ENCODE data around the gene SFXN1.
"Not testable (repeated sequence)": the region's sequence is repeated elsewhere in the genome, so short reads cannot be mapped to it uniquely, and the experiment has no call there.

The SFXN1 gene, protein sequence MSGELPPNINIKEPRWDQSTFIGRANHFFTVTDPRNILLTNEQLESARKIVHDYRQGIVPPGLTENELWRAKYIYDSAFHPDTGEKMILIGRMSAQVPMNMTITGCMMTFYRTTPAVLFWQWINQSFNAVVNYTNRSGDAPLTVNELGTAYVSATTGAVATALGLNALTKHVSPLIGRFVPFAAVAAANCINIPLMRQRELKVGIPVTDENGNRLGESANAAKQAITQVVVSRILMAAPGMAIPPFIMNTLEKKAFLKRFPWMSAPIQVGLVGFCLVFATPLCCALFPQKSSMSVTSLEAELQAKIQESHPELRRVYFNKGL

DNA sequence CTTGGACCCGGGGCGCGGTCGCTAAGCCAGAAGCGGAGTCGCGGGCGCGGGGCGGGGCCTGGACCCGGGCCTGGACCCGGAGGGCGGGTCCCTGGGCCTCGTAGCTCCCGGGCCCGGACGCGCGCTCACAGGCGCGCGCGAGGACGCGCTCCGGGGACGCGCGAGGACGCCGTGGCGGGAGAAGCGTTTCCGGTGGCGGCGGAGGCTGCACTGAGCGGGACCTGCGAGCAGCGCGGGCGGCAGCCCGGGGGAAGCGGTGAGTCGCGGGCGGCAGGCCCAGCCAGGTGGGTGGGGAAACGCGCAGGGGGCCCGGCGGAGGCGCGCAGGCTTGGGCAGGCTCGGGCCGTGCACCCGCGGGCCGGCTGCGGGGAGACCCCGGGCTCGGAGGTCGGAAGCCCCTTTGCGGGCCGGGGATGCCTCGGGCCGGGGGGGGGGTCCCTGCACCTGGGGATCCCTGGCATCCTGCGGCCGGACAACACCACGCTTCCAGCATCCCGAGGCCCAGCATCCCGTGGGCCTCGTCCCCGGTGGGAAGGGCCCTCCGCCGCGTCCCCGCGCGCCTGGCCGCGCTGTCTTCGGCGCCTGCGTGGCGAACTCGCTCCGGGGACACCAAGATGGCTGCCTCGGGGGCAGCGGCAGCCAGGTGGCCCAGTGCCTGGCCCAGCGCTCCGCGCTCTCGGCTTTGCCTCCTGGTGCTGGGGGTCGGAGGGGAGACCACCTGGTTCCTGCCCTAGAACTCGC, at the start of gene SFXN1:
TSS of gene SFXN1 (plus strand) at position 177 of the 741 bp plus-strand sequence. CDS start 13,544 bp downstream, outside the sequence.
- peak; percentile 64 to 82 for DNase-seq (ENCODE audit: low read depth in 2 of 2)

DNA sequence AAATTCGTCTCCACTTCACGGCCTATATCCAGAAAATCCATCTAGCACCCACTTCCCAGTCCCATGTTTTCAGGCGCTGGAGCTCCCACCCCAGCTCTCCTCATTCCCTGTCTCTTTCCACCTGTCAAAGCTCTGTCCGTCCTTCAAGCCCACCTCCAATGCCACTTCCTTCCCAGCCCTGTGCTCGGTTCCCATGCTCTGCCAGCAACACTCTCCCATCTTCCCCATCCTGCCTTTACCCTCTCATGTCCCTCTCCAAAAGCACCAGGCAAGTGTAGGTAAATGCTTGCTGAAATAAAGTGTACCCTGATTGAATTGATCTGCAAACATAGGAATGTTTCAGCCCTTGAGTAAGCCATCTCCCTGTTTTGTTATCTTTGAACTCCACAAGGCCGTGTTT, 43.6 kb upstream of the SFXN1 start:
- no peak for DNase-seq (ENCODE audit: low read depth in 2 of 2)

DNA sequence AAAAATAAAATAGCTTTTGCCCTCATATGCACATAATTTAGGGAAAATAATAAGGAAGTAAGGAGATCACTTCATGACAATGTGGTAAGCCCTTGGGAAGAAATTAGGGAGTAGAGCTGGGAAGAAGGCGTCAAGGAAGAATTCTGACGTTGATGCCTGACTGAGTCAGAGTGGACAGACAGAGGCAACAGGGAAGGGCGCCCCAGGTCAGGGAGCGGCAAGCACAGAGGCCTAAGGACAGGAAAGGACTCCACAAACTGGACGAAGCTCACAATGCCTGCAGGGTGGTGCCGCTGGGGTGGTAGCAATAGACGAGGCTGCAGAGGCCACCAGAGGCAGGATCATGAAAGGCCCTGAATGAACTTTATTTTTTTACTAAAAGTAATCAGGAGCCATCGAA, 42.0 kb upstream of the SFXN1 start:
- DNase-seq (ENCODE audit: low read depth in 2 of 2), result no peak

DNA sequence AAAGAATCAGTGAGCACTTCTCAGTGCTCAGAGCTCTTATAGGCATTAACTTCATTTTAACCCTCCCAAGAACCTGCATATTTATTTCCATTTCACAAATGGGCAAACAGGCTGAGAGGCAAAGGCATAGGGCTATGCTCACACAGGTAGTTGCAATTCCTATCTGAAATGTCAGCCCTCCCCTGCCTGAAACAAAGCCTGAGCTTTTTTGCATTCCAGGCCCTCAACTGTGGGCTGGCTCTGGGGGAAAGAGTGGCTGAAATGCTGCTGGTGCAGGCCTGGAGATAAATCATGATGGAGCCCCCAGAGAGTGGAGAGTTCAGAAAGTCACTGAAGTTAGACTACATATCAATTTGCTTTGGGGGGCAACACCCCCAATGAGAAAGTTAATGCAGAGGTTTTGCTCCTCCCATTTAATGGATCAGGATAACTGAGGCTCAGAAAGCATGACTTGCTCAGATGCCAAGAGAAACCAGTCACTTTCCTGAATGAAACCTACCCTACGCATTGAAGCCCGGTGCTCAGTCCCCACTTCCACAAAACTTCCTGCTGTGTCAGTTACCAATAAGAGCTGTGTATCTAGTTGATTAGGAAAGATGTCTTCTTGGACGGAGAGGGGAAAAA, 40.0 kb upstream of the SFXN1 start:
- DNase-seq (ENCODE audit: low read depth in 2 of 2), result no peak

DNA sequence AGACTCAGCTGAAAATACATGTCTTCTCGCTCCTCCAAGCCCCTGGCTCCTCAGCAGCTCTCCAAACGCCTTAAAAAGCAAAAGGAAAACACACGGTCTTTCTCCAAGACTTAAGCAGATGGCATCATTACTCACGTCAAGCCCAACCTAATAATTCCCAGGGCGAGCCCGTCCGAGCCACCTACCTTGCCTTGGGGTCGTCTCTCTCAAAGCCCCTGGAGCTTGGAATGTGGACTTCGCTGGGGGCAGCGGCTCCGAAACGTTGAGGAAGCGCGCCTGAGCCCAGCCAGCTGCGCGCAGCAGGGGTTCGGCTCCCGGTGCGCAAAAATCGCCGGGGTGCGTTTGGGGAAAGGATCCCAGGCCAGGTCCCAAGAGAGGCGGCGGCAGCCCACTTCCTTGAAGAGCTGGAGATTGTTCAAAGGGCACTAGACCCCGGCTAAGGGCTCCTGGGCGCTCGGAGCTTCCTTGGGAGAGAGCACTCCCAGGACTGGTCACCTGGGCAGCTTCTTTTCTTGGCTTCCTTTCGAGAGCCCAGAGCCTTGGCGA, 34.8 kb upstream of the SFXN1 start:
- DNase-seq (ENCODE audit: low read depth in 2 of 2), result no peak

DNA sequence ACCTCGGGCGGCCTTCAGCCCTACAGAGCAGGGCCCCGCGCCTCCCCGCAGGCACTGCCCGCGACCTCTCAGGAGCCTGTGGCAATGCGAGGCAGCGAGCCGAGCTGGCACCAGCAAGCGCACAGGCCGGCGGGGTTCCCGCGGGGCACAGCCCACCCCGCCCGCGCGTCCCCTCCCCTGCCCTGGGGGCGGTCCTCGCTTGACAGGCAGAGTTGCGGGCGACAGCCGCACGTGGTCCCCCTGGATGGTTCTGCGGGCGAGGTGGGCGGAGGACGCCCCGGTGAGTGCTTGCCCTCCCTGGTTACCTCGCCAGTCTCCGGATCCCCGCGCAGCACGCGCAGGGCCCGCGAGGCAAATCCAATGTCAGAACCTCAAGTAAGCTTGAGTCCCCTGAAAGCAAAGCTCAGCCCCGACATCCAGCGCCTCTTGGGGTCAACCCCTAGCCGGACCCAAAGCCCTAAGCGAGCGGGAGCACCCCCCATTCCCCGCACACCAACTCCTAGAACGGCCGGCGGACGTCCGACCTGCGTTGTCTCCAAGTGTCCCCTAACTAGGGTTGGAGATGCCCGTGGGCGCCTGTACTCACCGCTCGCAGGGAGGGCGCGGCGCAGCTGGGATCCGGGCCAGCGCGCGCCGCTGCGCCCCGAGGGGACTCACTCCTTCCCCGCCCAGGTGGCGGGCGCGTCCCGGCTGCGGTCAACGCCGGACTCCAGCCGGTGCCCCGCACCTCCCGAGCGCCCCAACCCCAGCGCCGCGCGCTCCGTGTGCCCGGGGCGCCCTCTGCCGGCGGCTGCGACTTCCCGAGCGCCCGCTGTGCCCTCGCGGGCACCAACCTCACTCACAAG, 34.1 kb upstream of the SFXN1 start, which contains the start of gene DRD1:
TSS of gene DRD1 (minus strand) at position 123 of the 845 bp plus-strand sequence. CDS start 1,083 bp downstream, outside the sequence.
- DNase-seq (ENCODE audit: low read depth in 2 of 2), result peak in 1 of 2 donors; percentile 49

DNA sequence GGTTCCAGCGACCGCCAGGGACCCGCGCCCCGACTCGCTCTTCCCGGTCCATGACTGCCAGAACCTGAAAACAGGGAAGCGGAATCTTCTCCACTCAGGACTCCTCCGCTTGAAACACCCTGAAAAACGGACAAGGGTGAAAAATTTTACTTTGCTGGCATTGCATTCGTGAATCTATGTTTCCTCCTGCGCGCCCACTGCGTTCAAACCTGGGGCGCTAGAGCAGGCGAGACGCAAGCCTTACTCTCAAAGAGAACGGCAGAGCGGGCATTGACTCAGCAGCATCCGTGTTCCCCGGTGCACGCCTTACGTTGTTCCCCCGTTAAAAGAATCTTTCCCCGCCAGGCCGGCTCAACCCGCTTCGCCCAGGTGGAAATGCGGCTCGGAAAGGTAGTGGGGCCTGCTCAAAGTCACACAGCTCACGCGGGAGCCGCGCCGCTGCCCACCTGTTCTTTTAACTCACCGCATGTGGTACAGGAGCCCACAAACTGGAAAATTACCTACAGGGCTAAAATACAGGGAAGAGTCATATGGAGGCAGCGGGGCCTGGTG, 33.4 kb upstream of the SFXN1 start:
- no peak for DNase-seq (ENCODE audit: low read depth in 2 of 2)

DNA sequence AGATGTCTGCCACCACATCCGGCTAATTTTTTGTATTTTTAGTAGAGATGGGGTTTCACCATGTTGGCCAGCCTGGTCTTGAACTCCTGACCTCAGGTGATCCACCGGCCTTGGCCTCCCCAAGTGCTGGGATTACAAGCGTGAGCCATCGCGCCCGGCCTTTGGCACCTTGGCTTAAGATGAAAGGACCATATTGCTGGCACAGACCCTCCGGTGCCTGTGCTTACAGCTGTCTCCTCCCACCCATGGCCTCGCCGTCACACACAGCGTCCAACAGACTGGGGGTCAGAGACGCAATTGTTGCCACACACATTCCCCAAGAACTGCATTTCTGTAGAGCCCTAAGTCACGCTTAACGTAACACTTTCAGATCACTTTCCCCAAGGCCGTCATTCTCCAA, 32.0 kb upstream of the SFXN1 start:
- not testable (repeated sequence) for DNase-seq (ENCODE audit: low read depth in 2 of 2)

DNA sequence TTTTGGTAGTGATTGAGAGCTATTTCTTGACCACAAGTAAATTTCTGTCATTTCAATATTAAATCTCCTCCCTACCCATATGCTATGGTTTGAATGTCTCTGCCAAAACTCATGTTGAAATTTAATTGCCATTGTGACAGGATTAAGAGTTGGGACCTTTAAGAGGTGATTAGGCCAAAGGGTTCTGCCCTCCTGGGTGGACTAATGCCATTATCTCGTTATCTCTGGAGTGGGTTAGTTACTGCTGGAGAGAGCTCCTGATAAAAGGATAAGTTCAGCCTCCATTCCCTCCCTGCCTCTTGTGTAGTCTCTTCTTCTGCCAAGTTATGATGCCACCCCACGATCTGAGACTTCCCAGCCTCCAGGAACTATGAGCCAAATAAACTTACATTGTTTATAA, 30.8 kb upstream of the SFXN1 start:
- DNase-seq (ENCODE audit: low read depth in 2 of 2), result no peak

DNA sequence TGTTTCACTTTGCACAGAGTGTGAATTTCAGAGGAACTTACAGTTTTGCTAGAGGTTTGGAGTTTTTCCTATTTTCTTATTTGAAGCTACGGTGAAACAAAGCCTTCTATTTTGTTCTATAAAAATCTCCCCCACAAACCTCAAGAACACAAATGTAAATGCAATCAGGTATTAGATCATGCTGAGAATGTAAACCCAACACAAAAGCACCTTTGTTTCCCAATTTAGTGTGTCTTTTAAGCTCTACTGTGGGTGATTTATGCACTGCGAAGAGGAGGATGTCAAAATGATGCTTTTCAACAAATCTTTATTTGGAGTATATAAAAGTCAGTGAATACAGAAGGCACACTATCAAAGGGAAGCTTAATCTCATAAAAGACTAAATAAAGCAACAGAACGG, 30.1 kb upstream of the SFXN1 start:
- DNase-seq (ENCODE audit: low read depth in 2 of 2), result no peak

DNA sequence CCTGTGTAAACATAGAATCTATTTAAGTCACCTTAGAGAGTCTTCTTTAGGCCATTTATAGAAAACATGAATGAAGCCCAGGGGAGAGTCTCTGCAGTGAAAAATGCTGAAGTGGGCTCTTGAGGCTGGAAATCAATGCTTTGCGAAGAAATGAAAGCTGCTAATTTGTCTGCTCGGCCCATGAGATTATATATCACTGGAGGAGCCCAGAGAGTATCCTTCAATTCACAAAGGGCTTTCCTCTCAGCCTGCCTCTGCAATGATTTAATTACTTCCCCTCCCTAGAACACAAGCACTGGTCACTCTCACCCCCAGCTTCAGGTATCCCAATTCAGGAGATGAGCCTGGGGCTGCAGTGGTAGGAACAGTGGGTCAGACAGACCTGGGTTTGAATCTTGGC, 26.2 kb upstream of the SFXN1 start:
- DNase-seq (ENCODE audit: low read depth in 2 of 2), result no peak

DNA sequence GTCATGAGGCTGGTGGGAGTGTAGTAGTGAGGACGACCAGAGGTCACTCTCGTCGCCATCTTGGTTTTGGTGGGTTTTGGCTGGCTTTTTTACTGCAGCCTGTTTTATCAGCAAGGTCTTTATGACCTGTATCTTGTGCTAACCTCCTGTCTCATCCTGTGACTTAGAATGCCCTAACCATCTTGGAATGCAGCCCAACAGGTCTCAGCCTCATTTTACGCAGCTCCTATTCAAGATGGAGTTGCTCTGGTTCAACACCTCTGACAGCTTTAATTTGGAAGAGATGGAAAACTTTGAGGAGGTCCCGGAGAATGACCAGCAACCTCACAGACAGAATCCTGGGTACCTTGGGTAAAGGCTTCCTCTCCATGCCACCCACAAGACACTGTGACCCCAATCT, 24.0 kb upstream of the SFXN1 start:
- not testable (repeated sequence) for DNase-seq (ENCODE audit: low read depth in 2 of 2)

DNA sequence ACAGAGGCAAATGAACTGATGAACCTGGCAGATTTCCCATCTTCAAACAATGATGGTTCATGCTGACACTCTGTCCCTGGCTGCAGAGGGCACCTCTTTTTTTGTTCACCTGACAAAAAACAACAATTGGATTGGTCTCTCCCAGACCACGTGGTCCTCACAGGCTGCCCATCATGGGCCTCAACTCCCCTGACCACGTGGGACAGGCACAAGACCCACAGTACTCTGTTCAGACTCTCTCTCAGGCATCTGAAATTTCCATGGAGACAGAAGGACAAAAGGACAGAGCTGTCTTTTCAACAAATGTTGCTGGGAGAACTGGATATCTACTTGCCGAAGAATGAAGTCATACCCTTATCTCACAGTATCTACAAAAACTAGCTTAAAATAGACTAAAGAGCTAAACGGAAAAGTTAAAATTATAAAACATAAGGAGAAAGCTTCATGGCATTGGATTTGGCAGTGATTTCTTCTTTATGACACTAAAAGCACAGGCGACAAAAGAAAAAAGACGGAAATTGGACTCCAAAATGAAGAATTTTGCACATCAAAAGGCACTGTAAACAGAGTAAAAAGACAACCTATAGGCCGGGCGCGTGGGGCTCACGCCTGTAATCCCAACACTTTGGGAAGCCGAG, 22.1 kb upstream of the SFXN1 start:
- no peak for DNase-seq (ENCODE audit: low read depth in 2 of 2)

DNA sequence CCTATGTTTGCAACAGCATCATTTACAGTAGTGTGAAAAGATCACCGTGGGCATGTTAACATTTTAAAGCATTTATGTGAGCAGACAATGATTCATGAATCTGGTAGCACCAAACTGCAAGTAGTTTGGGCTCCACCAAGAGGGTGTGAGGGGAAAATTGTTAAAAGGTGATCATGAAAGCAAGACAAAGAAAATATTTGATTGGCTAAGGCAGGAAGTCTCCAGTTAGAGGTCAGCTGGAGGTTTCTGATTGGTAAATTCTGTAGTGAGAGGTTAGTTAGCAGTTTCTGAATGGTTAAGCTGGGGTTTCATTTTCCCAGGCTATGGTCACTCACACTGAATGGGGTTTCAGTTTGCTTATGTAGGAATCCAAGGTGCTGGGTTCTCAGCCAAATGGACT, 20.9 kb upstream of the SFXN1 start:
- no peak for DNase-seq (ENCODE audit: low read depth in 2 of 2)

DNA sequence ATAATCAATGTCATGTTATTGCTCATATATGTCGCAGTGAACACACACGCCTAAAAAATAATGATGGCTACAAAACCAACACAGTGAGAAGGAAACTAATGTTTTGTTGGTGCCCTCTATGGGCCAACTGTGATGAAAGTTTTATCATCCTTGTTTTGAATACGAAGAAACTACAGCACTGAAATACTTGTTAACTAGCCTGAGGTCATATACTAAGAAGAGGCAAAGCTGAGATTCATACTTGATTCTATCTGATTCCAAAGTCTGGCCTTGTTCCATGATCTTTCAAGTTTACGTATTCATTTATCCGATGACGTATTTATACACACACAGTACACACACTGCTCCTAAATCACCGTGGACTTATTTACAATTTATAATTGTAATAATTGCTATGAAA, 18.2 kb upstream of the SFXN1 start:
- no peak for DNase-seq (ENCODE audit: low read depth in 2 of 2)

DNA sequence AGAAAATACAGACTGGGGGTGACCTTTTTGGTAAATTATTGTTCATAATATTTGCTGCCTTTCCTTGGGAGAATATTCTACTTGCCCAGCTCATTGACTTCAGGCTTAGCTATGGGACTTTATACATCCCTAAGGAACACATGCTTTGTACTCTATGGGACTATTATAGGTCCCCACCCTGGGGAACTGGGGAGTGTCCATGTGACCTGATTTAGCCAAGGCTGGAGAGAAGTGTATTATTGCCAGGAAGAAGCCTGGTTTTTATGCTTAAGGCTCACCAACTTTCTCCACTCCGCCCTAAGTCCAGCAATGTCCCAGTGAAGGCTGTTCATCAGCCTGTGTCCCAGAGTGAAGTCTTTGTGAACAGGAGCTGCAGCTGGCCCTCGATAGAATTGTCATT, 17.8 kb upstream of the SFXN1 start:
- no peak for DNase-seq (ENCODE audit: low read depth in 2 of 2)

DNA sequence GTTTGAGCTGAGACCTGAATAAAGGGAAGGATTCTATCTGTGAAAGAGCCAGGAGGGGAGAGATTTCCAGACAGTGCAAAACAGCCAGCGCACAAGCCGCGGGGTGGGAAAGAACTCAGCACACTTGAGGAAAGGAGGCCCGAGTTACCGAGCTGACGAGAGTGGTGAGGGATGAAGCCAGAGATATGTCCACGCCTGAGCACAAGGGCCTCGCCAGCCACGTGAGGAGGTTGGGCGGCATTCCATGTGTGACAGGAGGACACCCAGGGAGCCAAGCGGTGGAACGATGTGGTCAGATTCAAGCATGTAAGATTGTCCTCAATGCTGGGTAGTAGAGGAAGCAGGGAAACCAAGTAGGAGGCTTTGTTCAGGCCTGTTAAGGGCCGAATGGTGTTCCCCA, 17.0 kb upstream of the SFXN1 start:
- DNase-seq (ENCODE audit: low read depth in 2 of 2), result no peak

DNA sequence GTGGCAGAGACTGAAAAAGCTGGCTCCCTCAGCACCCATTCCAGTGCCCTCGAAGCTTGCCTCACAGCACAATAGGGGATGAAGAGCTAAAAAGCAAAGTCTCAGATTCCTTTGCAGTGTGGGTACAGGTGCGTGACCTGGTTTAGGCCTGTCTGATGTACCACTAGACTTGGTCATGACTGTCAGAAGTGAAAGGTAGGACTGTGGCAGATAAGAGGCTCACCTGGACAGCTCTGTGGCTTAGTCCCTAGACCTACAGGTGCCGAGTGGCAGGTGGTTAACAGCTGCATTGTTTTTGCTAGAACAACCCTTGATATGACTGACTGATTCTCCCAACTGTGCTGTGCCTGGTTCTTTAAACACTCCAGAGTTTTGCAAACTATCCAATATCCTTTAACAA, 14.7 kb upstream of the SFXN1 start:
- no peak for DNase-seq (ENCODE audit: low read depth in 2 of 2)

DNA sequence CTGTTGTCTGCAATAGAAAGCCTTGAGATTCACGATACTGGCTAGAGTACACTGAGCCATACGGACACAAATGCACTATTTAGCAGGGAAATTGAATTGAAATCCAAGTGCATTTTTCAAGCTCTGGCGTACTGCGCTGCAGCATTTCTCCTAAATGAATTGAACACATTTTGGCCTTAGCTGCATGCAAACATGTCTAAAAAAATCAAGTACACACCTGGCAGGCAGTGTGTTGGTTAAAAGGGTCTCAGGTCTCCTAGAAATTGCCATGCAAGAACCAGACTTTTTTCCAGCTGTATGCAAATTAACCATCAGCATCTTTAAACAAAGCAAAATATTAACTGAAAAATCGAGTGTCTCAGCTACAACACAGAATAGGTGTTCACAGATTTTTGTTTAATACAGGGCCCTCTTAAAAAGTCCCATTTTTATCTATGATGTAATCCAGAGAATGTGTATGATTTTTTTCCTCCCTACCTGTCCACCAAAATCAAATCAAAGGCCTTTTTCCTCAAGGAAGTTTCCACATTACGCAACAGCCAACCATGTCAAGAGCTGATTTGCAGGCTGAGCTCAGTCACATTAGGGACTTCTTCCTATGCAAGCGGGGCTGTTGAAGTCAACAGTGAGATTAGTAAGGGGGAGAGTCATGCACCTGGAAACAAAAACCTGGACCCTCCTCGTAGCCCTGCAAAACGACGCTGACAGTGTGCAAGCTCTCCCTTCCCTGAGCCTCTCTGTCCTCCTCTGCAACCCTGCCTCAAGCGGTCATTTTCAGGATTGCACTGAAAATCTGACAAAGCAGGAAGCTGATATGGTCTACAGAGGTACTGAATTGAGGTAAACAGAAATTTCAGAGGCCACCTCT, 14.1 kb upstream of the SFXN1 start:
- DNase-seq (ENCODE audit: low read depth in 2 of 2), result peak; percentile 29 to 69

DNA sequence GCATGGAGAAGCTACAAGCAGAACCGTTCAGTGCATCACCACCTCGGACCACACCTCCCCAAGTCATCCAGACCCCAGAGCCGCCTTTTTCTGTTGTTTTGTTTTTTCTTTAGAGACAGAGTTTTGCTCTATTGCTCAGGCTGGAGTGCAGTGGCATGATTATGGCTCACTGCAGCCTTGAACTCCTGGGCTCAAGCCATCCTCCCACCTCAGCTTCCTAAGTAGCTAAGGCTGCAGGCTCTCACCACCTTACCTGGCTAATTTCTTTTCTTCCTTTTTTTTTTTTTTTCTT, 13.5 kb upstream of the SFXN1 start:
- no peak for DNase-seq (ENCODE audit: low read depth in 2 of 2)
